Measurements from ENCODE around the gene MEPCE.

DNA sequence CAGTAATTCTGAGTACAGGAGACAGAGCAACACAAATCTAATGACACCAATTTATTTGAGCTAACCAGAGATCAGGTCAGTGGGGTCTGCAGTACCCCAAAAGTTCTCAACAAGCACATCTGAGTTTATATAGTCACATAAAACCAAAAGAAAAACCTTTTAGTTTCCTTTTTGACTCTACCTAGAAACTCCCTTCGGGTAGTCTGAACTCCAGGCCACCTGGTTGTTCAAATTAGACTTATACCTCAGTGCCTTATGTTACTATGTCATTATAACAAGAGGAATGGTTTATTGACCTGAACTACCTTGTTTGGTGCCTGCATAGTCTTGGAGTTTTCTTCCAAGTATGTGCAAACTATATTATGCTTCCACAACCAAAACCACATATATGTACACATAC, 15.7 kb upstream of the MEPCE start:
- TF ChIP-seq POLR2A (IDR thresholded peaks at IDR 0.05; ENCODE audit: low read depth) (no peak), CTCF (IDR thresholded peaks at IDR 0.05) (no peak), EP300 (IDR thresholded peaks at IDR 0.05) (no peak)
